ENCODE data around the gene TMEM165.

DNA sequence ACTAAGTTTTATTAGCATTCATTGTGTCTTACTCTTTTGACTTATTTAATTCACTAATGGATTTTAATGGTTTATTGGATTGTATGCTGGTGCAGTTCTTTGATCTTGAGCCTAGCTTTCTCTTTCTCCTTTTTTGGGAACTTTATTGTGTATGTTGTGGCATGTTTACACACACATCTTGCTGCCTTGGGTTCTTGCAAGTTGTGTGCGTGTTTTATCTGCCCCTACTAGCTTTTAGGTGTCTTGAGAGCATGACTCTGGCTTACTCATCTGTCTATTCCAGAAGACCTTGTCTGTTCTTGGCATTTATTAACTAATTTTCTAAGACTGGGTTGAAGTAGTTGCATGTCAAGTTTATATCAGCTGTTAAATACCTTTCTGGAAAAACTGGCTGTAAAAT, 2.7 kb downstream of the TMEM165 start:
- no peak for TF ChIP-seq CTCF (IDR thresholded peaks at IDR 0.05)
- TF ChIP-seq POLR2AphosphoS5 (IDR thresholded peaks at IDR 0.05), result no peak
